ENCODE data around the gene WDR72.

Gene WDR72

GRCh38 chr15:53710906-53711305, 48.6 kb downstream of the WDR72 start:
- Histone ChIP-seq H3K9me3 (ENCODE audit: insufficient read depth, low read depth, low read length) (no peaks in the 10 kb centered on the region), H3K9ac (ENCODE audit: low read depth, low read length, poor library complexity, severe bottlenecking) (no peak overlapping the region), H3K4me1 (ENCODE audit: insufficient read depth, low read length, poor library complexity, severe bottlenecking) (no peaks in the 10 kb centered on the region), H4K20me1 (ENCODE audit: insufficient read depth, low read length, poor library complexity, severe bottlenecking) (no peaks in the 10 kb centered on the region), H2AFZ (ENCODE audit: low read length) (no peak overlapping the region), H3F3A (ENCODE audit: low read depth) (no peaks in the 10 kb centered on the region), H3K27me3 (ENCODE audit: insufficient read depth, low read length, poor library complexity, severe bottlenecking) (no peaks in the 10 kb centered on the region), H3K9me2 (replicated peaks; ENCODE audit: low read depth, low read length) (no peaks in the 10 kb centered on the region), H3K36me3 (ENCODE audit: insufficient read depth, low read length) (no peaks in the 10 kb centered on the region), H3K4me2 (ENCODE audit: low read depth, low read length, poor library complexity, severe bottlenecking) (no peak overlapping the region), H3K4me3 (ENCODE audit: low read length, poor library complexity, severe bottlenecking) (no peak overlapping the region), H3K79me2 (ENCODE audit: insufficient read depth, low read length) (no peaks in the 10 kb centered on the region)
- no peak for TF ChIP-seq EZH2phosphoT487 (IDR thresholded peaks at IDR 0.05; ENCODE audit: borderline replicate concordance)
- TF ChIP-seq CTCF (conservative IDR thresholded peaks at IDR 0.05; ENCODE audit: low read length), result no peak

- no peaks in the 10 kb centered on the region for H3F3A ChIP-seq (ENCODE audit: low read depth)
- H2AFZ ChIP-seq (ENCODE audit: low read length), result no peak overlapping the region
- no peaks in the 10 kb centered on the region for H3K4me1 ChIP-seq (ENCODE audit: insufficient read depth, low read length, poor library complexity, severe bottlenecking)
- H3K36me3 ChIP-seq (ENCODE audit: insufficient read depth, low read length), result no peaks in the 10 kb centered on the region
- H3K27me3 ChIP-seq (ENCODE audit: insufficient read depth, low read length, poor library complexity, severe bottlenecking), result no peaks in the 10 kb centered on the region
- no peak overlapping the region for H3K4me2 ChIP-seq (ENCODE audit: low read depth, low read length, poor library complexity, severe bottlenecking)
- no peak for TF ChIP-seq CTCF (conservative IDR thresholded peaks at IDR 0.05; ENCODE audit: low read length)
- no peak for TF ChIP-seq EZH2phosphoT487 (IDR thresholded peaks at IDR 0.05; ENCODE audit: borderline replicate concordance)
- no peaks in the 10 kb centered on the region for H3K9me3 ChIP-seq (ENCODE audit: insufficient read depth, low read depth, low read length)
- H3K4me3 ChIP-seq (ENCODE audit: low read length, poor library complexity, severe bottlenecking), result no peak overlapping the region
- H4K20me1 ChIP-seq (ENCODE audit: insufficient read depth, low read length, poor library complexity, severe bottlenecking), result no peaks in the 10 kb centered on the region
- no peaks in the 10 kb centered on the region for H3K9me2 ChIP-seq (replicated peaks; ENCODE audit: low read depth, low read length)
- no peaks in the 10 kb centered on the region for H3K79me2 ChIP-seq (ENCODE audit: insufficient read depth, low read length)
- H3K9ac ChIP-seq (ENCODE audit: low read depth, low read length, poor library complexity, severe bottlenecking), result no peak overlapping the region
Observed at GRCh38 chr15:53709821-53710220, 49.6 kb downstream of the WDR72 start.

GRCh38 chr15:53695365-53695764, 64.1 kb downstream of the WDR72 start:
- H3F3A ChIP-seq (ENCODE audit: low read depth), result no peaks in the 10 kb centered on the region
- H3K9me2 ChIP-seq (replicated peaks; ENCODE audit: low read depth, low read length), result no peaks in the 10 kb centered on the region
- no peaks in the 10 kb centered on the region for H3K36me3 ChIP-seq (ENCODE audit: insufficient read depth, low read length)
- H3K4me3 ChIP-seq (ENCODE audit: low read length, poor library complexity, severe bottlenecking), result no peak overlapping the region
- no peaks in the 10 kb centered on the region for H4K20me1 ChIP-seq (ENCODE audit: insufficient read depth, low read length, poor library complexity, severe bottlenecking)
- TF ChIP-seq CTCF (conservative IDR thresholded peaks at IDR 0.05; ENCODE audit: low read length), result no peak
- no peak for TF ChIP-seq EZH2phosphoT487 (IDR thresholded peaks at IDR 0.05; ENCODE audit: borderline replicate concordance)
- no peak overlapping the region for H2AFZ ChIP-seq (ENCODE audit: low read length)
- no peak overlapping the region for H3K9ac ChIP-seq (ENCODE audit: low read depth, low read length, poor library complexity, severe bottlenecking)
- no peaks in the 10 kb centered on the region for H3K4me1 ChIP-seq (ENCODE audit: insufficient read depth, low read length, poor library complexity, severe bottlenecking)
- H3K4me2 ChIP-seq (ENCODE audit: low read depth, low read length, poor library complexity, severe bottlenecking), result no peak overlapping the region
- no peaks in the 10 kb centered on the region for H3K27me3 ChIP-seq (ENCODE audit: insufficient read depth, low read length, poor library complexity, severe bottlenecking)
- no peaks in the 10 kb centered on the region for H3K9me3 ChIP-seq (ENCODE audit: insufficient read depth, low read depth, low read length)
- H3K79me2 ChIP-seq (ENCODE audit: insufficient read depth, low read length), result no peaks in the 10 kb centered on the region
